K562 (cell line): ENCODE data around the gene CDHR1. TPM values are rescaled to one million over a fixed set of nuclear protein-coding genes. Genes with fewer than 3 reads are reported as not detected.
A peak's percentile ranks its signal among the peaks of the same experiment; 100 is the strongest.

Source experiments
- ARID3B ChIP-seq: fragments of 250-450 bp; sonication (Bioruptor Pico); IDR thresholded peaks from 2 replicates; pipeline ENCODE4 v1.4.0; 2020; ENCODE audit warnings: borderline replicate concordance
- CCNT2 ChIP-seq: IDR thresholded peaks from 2 replicates; pipeline ENCODE4 v1.6.1; 2011; ENCODE audit warnings: borderline replicate concordance, low read depth, mild to moderate bottlenecking, moderate library complexity, mixed read lengths, low read length; ENCODE audit not compliant: insufficient read length; ENCODE audit errors: extremely low read depth
- CEBPG ChIP-seq, 3 experiments: fragments of 200-800 bp in 1 of 3; sonication (Bioruptor generic) in 1 of 3; sonication (generic) in 1 of 3; formaldehyde crosslinking in 1 of 3; IDR thresholded peaks in 2 of 3; conservative IDR thresholded peaks in 1 of 3; 2 replicates each; pipeline versions ENCODE4 v1.6.1 to v1.8.0; 2016 to 2022; ENCODE audit warnings: missing compliant biosample characterization in 2 of 3, missing genetic modification characterization in 2 of 3, mild to moderate bottlenecking in 1 of 3, missing genetic modification reagents in 1 of 3
- CREB5 ChIP-seq: fragments of 250-450 bp; sonication (Bioruptor Pico); IDR thresholded peaks from 2 replicates; pipeline ENCODE4 v1.5.0; 2020; ENCODE audit warnings: mild to moderate bottlenecking
- ELF4 ChIP-seq: fragments of 450-650 bp; formaldehyde crosslinking; IDR thresholded peaks from 2 replicates; pipeline ENCODE4 v1.4.0; 2022; ENCODE audit warnings: missing genetic modification characterization
- ELK3 ChIP-seq: fragments of 450-650 bp; formaldehyde crosslinking; IDR thresholded peaks from 2 replicates; pipeline ENCODE4 v1.4.0; 2020; ENCODE audit warnings: mild to moderate bottlenecking
- ESRRB ChIP-seq: fragments of 250-450 bp; sonication (Bioruptor Pico); IDR thresholded peaks from 2 replicates; pipeline ENCODE4 v1.5.0; 2020; ENCODE audit warnings: mild to moderate bottlenecking, moderate library complexity, borderline replicate concordance
- ID3 ChIP-seq, 2 experiments: fragments of 250-450 bp in 1 of 2; fragments of 450-650 bp in 1 of 2; sonication (Bioruptor Pico) in 1 of 2; IDR thresholded peaks; 2 replicates each; pipeline versions ENCODE4 v1.6.1 to v1.8.0; 2016 to 2021; ENCODE audit warnings: mild to moderate bottlenecking in 2 of 2, moderate library complexity in 2 of 2, missing compliant biosample characterization in 1 of 2, missing genetic modification characterization in 1 of 2
- IFI16 ChIP-seq: fragments of 250-450 bp; sonication (Bioruptor Pico); IDR thresholded peaks from 2 replicates; pipeline ENCODE4 v2.1.2; 2022; ENCODE audit warnings: mild to moderate bottlenecking, inconsistent platforms
- JUN ChIP-seq, 2 experiments: sonication (generic) in 1 of 2; formaldehyde crosslinking in 1 of 2; IDR thresholded peaks; 2 replicates each; pipeline versions ENCODE4 v1.6.1 to v1.8.0; 2012 to 2022; ENCODE audit warnings: borderline replicate concordance in 2 of 2, mild to moderate bottlenecking in 2 of 2, improper control_type of control experiment in 1 of 2, low read depth in 1 of 2, low read length in 1 of 2, missing genetic modification reagents in 1 of 2
- MCM7 ChIP-seq, 2 experiments: fragments of 450-650 bp; IDR thresholded peaks; 2 replicates each; pipeline ENCODE4 v1.6.1; 2016 to 2018
- NFIC ChIP-seq: fragments of 450-650 bp; IDR thresholded peaks from 2 replicates; pipeline ENCODE4 v1.6.1; 2017; ENCODE audit warnings: mild to moderate bottlenecking, inconsistent platforms
- NR2C2 ChIP-seq, 2 experiments: fragments of 200-800 bp in 1 of 2; sonication (Bioruptor generic) in 1 of 2; sonication (generic) in 1 of 2; formaldehyde crosslinking in 1 of 2; IDR thresholded peaks; 2 replicates each; pipeline versions ENCODE4 v1.6.1 to v1.8.0; 2016 to 2022; ENCODE audit warnings: mild to moderate bottlenecking in 1 of 2, missing compliant biosample characterization in 1 of 2, missing genetic modification characterization in 1 of 2, missing genetic modification reagents in 1 of 2
- PHB ChIP-seq: fragments of 250-450 bp; sonication (Bioruptor Pico); IDR thresholded peaks from 2 replicates; pipeline ENCODE4 v1.5.0; 2021
- SAP30 ChIP-seq: fragments of 200-600 bp; sonication (generic); IDR thresholded peaks from 2 replicates; pipeline ENCODE4 v1.6.1; 2012; ENCODE audit warnings: borderline replicate concordance, low read depth, mild to moderate bottlenecking, moderate library complexity, low read length, control low read depth, inconsistent platforms; ENCODE audit not compliant: insufficient read depth, poor library complexity, severe bottlenecking
- TAF9B ChIP-seq: fragments of 450-650 bp; IDR thresholded peaks from 2 replicates; pipeline ENCODE4 v1.6.1; 2018; ENCODE audit warnings: mild to moderate bottlenecking; ENCODE audit not compliant: partially characterized antibody
- TCFL5 ChIP-seq: fragments of 250-450 bp; sonication (Bioruptor Pico); conservative IDR thresholded peaks from 2 replicates; pipeline ENCODE4 v1.6.1; 2021; ENCODE audit warnings: mild to moderate bottlenecking, moderate library complexity, matching md5 sums
- WHSC1 ChIP-seq: IDR thresholded peaks from one replicate; pipeline ENCODE4 v1.6.1; 2012; ENCODE audit warnings: low read length, control low read depth, inconsistent platforms
- ZKSCAN8 ChIP-seq: fragments of 200-800 bp; sonication (Bioruptor generic); IDR thresholded peaks from 2 replicates; pipeline ENCODE4 v1.6.1; 2016; ENCODE audit warnings: missing genetic modification characterization, missing compliant biosample characterization
- ZNF354B ChIP-seq: fragments of 250-450 bp; sonication (Bioruptor Pico); IDR thresholded peaks from 2 replicates; pipeline ENCODE4 v1.4.0; 2020
- ZNF445 ChIP-seq: fragments of 250-450 bp; sonication (Bioruptor Pico); IDR thresholded peaks from 2 replicates; pipeline ENCODE4 v1.4.0; 2020; ENCODE audit warnings: low read depth, mild to moderate bottlenecking, moderate library complexity
- ZNF583 ChIP-seq: fragments of 250-450 bp; sonication (Bioruptor Pico); IDR thresholded peaks from 2 replicates; pipeline ENCODE4 v1.4.0; 2020
- ZNF79 ChIP-seq: fragments of 250-450 bp; sonication (Bioruptor Pico); IDR thresholded peaks from 2 replicates; pipeline ENCODE4 v1.4.0; 2020; ENCODE audit warnings: low read depth, mild to moderate bottlenecking, moderate library complexity
- ZSCAN32 ChIP-seq: fragments of 450-650 bp; formaldehyde crosslinking; IDR thresholded peaks from 2 replicates; pipeline ENCODE4 v1.4.0; 2020; ENCODE audit warnings: mild to moderate bottlenecking, moderate library complexity
- polyA plus RNA-seq, 8 experiments: library from polyadenylated mRNA; depleted of rRNA in 4 of 8; stranded (reverse) in 5 of 8; unstranded in 3 of 8; fragments of >200 nt; fragmentation: Nextera tagmentation in 2 of 8; fragmentation: Illumina TruSeq in 1 of 8; extraction: Ambion mirVana in 2 of 8; extraction: Trizol in 1 of 8; gene quantifications; 2 replicates each; pipeline versions ENCODE4 v1.2.1 to v1.2.3, GENCODE V29; 2011 to 2014; ENCODE audit warnings: inconsistent platforms in 1 of 8, missing spikeins in 1 of 8
- total RNA-seq, 7 experiments: library from RNA; depleted of rRNA in 6 of 7; stranded (reverse); fragments of >200 nt in 6 of 7; fragmentation: Illumina TruSeq in 2 of 7; extraction: Trizol in 2 of 7; gene quantifications; 2 replicates each; pipeline versions ENCODE4 v1.2.1 to v1.2.3, GENCODE V29; 2011 to 2021; ENCODE audit warnings: low replicate concordance in 1 of 7

CDHR1 gene
- total and polyA plus RNA-seq, 9 of the 15 experiments (the other 6 are each of a cell fraction or from before 2014, with no cell fraction given), result 0.03 to 0.99 (median 0.20) TPM

- TF ChIP-seq PHB (no peak), CEBPG (CRISPR knock-in tag; IDR thresholded peaks at IDR 0.05) (no peak), CEBPG (tag; conservative IDR thresholded peaks at IDR 0.05 in 1 of 2, IDR thresholded peaks at IDR 0.05 in 1 of 2) (no peak), ZNF79 (CRISPR knock-in tag) (no peak), ID3 (CRISPR knock-in tag; IDR thresholded peaks at IDR 0.05) (no peak), ID3 (tag; IDR thresholded peaks at IDR 0.05) (0 out of 2 replicates have a peak, but pooled peaks have one; percentile 31), ZNF354B (CRISPR knock-in tag) (no peak), IFI16 (CRISPR knock-in tag) (no peak), ELK3 (no peak), ARID3B (CRISPR knock-in tag) (no peak), ESRRB (CRISPR knock-in tag) (no peak), CCNT2 (peak; percentile 23), WHSC1 (no peak), TCFL5 (CRISPR knock-in tag) (no peak), CREB5 (CRISPR knock-in tag) (no peak), ZSCAN32 (CRISPR knock-in tag) (no peak), ZKSCAN8 (no peak; the same call in 1 of the 2 replicates), NR2C2 (CRISPR knock-in tag; IDR thresholded peaks at IDR 0.05) (no peak), NR2C2 (tag; IDR thresholded peaks at IDR 0.05) (peak; percentile 77; the same call in 1 of the 2 replicates), TAF9B (no peak), NFIC (no peak), ZNF445 (CRISPR knock-in tag) (no peak), ELF4 (0 out of 2 replicates have a peak, but pooled peaks have one; percentile 13), JUN (IDR thresholded peaks at IDR 0.05; ENCODE audit: borderline replicate concordance, low read depth, low read length) (no peak), JUN (CRISPR knock-in tag; IDR thresholded peaks at IDR 0.05; ENCODE audit: borderline replicate concordance) (no peak), MCM7 (IDR thresholded peaks at IDR 0.05) (no peak), ZNF583 (CRISPR knock-in tag) (peak; percentile 55; the same call in 1 of the 2 replicates), SAP30 (no peak)
These were observed 6.9 kb downstream of the CDHR1 start (continued) for GRCh38 chr10:84201244-84201606.
